ENCODE measurements around the gene ANKRD33B. TPM values are rescaled to one million over a fixed set of nuclear protein-coding genes. Genes with fewer than 3 reads are reported as not detected.

Gene ANKRD33B
- total RNA-seq, 2 experiments from 2014 or later, result 4.4 to 4.8 TPM

DNA sequence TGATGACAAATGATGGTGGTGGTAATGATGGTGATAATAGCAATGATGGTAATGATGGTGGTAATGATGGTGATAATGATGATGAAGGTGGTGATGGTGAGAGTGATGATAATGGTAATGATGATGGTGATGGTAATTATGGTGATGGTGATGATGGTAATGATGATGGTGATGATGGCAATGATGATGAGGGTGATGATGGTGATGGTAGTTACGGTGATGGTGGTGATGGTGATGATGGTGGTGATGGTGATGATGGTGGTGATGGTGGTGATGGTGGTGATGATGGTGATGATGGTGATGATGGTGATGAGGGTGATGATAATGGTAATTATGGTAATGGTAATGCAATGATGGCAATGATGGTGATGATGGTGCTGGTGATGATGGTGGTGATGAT, 106.1 kb downstream of the ANKRD33B start:
- DNase-seq (no peak), ATAC-seq (ENCODE audit: low read depth) (no peak)
- Mint-ChIP-seq H3K4me3 (no peak overlapping the region), H3K27ac (no peak overlapping the region), H3K27me3 (peaks cover 3% of the 10 kb centered on the region), H3K36me3 (no peaks in the 10 kb centered on the region), H3K4me1 (peaks cover 2% of the 10 kb centered on the region), H3K9me3 (no peaks in the 10 kb centered on the region)
- POLR2A ChIA-PET, result no interaction called here

- POLR2A ChIA-PET, result no interaction called here
- DNase-seq, result no peak
- ATAC-seq (ENCODE audit: low read depth), result no peak
- Mint-ChIP-seq H3K27ac (no peak overlapping the region), H3K9me3 (no peaks in the 10 kb centered on the region), H3K27me3 (peaks cover 3% of the 10 kb centered on the region), H3K36me3 (no peaks in the 10 kb centered on the region), H3K4me1 (peaks cover 2% of the 10 kb centered on the region), H3K4me3 (no peak overlapping the region)
These were observed 107.5 kb downstream of the ANKRD33B start for GRCh38 chr5:10671041-10672008.

- ATAC-seq (ENCODE audit: low read depth), result no peak
- Mint-ChIP-seq H3K4me3 (no peak overlapping the region), H3K27ac (no peak overlapping the region), H3K9me3 (peaks cover 2% of the 10 kb centered on the region), H3K4me1 (peaks cover 2% of the 10 kb centered on the region), H3K27me3 (peaks cover 3% of the 10 kb centered on the region), H3K36me3 (peaks cover 6% of the 10 kb centered on the region)
- no peak for DNase-seq
- POLR2A ChIA-PET, result no interaction called here
These were observed 108.5 kb downstream of the ANKRD33B start for GRCh38 chr5:10672146-10673016.

GRCh38 chr5:10673017-10673389, 109.1 kb downstream of the ANKRD33B start:
- peaks cover 2% of the 10 kb centered on the region for H3K4me1 Mint-ChIP-seq
- POLR2A ChIA-PET, result no interaction called here
- peaks cover 3% of the 10 kb centered on the region for H3K27me3 Mint-ChIP-seq
- peaks cover 12% of the 10 kb centered on the region for H3K36me3 Mint-ChIP-seq
- no peak overlapping the region for H3K4me3 Mint-ChIP-seq
- H3K27ac Mint-ChIP-seq, result no peak overlapping the region
- ATAC-seq (ENCODE audit: low read depth) (no peak), DNase-seq (no peak)
- peaks cover 2% of the 10 kb centered on the region for H3K9me3 Mint-ChIP-seq

GRCh38 chr5:10673407-10673806, 109.5 kb downstream of the ANKRD33B start:
- Mint-ChIP-seq H3K27me3 (peaks cover 3% of the 10 kb centered on the region), H3K9me3 (peaks cover 2% of the 10 kb centered on the region), H3K4me1 (peaks cover 2% of the 10 kb centered on the region), H3K36me3 (peaks cover 12% of the 10 kb centered on the region), H3K4me3 (no peak overlapping the region), H3K27ac (no peak overlapping the region)
- POLR2A ChIA-PET, result no interaction called here
- no peak for DNase-seq
- no peak for ATAC-seq (ENCODE audit: low read depth)

DNA sequence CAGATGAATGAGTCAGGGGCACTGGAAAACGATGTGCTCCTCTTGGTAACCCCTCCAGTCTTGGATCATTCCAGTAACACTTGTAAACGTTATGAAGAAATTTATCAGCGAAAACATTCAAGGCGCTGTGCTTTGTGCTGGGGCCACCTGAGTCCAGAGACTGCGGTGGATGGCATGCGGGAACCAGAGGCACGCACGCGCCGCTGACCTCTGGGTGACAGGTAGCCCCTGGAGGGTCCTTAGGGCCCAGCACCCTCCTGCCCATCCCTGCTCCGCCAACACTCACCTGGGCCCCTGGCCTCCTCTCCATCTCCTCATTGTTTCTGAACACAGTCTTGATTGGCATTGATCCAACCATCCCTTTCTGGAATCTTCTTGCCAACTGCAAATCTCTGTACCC, 110.2 kb downstream of the ANKRD33B start:
- Mint-ChIP-seq H3K27ac (no peak overlapping the region), H3K9me3 (peaks cover 2% of the 10 kb centered on the region), H3K4me3 (no peak overlapping the region), H3K27me3 (peaks cover 3% of the 10 kb centered on the region), H3K4me1 (peaks cover 2% of the 10 kb centered on the region), H3K36me3 (peaks cover 12% of the 10 kb centered on the region)
- POLR2A ChIA-PET, result no interaction called here
- no peak for ATAC-seq (ENCODE audit: low read depth)
- no peak for DNase-seq

DNA sequence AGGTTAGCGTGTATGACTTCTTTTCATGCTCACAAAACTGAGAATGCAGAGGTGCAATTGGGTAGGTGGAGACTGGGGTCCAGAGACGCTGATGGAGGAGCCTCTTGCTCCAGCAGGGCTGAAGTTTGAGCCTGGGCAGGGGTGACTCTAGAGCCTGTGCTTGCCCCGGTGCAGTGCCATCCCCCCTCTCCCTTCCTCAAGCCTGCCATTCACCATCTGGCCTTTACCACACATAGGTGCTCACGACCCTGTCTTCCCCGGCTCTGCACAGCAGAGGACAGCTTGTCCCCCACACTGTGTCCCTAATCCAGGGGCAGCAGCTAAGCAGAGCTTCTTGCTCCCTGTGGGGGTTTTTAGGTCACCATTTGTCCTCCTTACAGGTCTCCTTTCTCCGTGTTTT, 110.7 kb downstream of the ANKRD33B start:
- DNase-seq (no peak), ATAC-seq (ENCODE audit: low read depth) (no peak)
- Mint-ChIP-seq H3K27me3 (peaks cover 3% of the 10 kb centered on the region), H3K4me3 (no peak overlapping the region), H3K27ac (no peak overlapping the region), H3K4me1 (peaks cover 2% of the 10 kb centered on the region), H3K9me3 (peaks cover 2% of the 10 kb centered on the region), H3K36me3 (peaks cover 12% of the 10 kb centered on the region)
- POLR2A ChIA-PET, result no interaction called here

DNA sequence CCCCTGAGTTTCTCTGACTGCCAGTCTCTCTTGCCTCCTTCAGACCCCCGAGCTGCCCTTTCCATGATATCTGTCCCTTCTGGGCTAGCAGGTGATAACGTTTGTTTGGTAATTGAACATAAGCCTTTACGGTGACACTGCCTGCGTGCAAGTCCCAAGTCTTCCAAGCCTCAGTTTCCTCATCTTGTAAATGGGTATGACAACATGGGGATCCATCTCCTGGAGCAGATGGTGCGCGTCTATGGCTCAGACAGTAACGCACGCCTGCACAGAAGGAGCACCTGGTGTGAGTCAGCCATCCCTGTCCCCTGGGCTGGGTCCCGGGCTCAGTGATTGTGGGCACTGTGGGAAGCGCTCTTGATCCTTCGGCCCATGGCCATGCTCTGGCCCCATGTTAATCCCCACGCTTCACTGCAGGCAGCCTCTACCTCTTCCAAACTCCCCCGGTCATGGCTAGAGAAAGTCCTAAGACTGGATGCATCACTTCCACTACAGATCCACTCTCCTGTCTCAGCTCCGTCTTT, 111.4 kb downstream of the ANKRD33B start:
- H3K4me3 Mint-ChIP-seq, result no peak overlapping the region
- no peak for ATAC-seq (ENCODE audit: low read depth)
- H3K27ac Mint-ChIP-seq, result no peak overlapping the region

DNA sequence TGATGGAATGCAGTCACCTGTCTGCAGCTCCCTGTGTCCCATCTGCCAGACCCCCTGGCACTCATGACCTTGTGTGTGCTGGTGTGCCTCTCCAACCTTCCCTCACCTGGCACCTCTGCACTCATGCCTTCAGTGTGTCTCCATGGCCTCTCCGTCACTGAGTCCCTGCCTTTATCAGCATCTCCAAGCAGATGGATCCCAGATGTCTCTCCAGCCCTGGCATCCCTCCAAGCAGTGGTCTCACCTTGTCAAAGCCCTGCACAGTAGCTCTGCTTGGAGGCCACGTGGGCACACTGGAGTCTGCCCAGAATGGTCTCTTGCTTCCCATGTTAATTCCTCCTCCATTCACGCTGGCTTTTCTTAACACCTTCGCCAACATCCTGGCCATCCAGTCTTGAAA, 112.4 kb downstream of the ANKRD33B start:
- Mint-ChIP-seq H3K4me3 (no peak overlapping the region), H3K36me3 (peaks cover 18% of the 10 kb centered on the region), H3K9me3 (peaks cover 2% of the 10 kb centered on the region), H3K27me3 (peaks cover 3% of the 10 kb centered on the region), H3K4me1 (no peaks in the 10 kb centered on the region), H3K27ac (no peak overlapping the region)
- ATAC-seq (ENCODE audit: low read depth) (no peak), DNase-seq (no peak)
- POLR2A ChIA-PET, result no interaction called here

More for the DNA sequence above, 111.4 kb downstream of the ANKRD33B start:
- Mint-ChIP-seq H3K36me3 (peaks cover 14% of the 10 kb centered on the region), H3K27me3 (peaks cover 3% of the 10 kb centered on the region), H3K9me3 (peaks cover 2% of the 10 kb centered on the region), H3K4me1 (peaks cover 2% of the 10 kb centered on the region)
- POLR2A ChIA-PET, result no interaction called here
- no peak for DNase-seq

DNA sequence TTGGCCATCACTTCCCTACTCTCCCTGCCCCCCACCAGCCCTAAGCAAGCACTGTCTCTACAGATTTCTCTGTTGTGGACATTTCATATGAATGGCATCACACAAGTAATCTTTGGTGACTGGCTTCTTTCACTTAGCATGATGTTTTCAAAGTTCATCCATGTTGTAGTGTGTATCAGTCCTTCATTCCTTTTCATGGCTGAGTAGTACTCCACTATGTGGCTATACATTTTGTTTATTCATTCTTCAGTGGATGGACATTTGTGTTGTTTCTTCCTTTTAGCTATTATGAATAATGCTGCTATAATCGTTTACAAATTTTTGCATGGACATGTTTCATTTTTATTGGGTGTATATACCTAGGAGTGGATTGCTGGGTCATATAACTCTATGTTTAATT, 113.1 kb downstream of the ANKRD33B start:
- ATAC-seq (ENCODE audit: low read depth), result no peak
- Mint-ChIP-seq H3K27ac (no peak overlapping the region), H3K9me3 (peaks cover 2% of the 10 kb centered on the region), H3K4me3 (no peak overlapping the region), H3K27me3 (peaks cover 3% of the 10 kb centered on the region), H3K36me3 (peaks cover 18% of the 10 kb centered on the region), H3K4me1 (no peaks in the 10 kb centered on the region)
- POLR2A ChIA-PET, result no interaction called here
- DNase-seq, result no peak

- H3K27me3 Mint-ChIP-seq, result no peaks in the 10 kb centered on the region
- H3K9me3 Mint-ChIP-seq, result peaks cover 2% of the 10 kb centered on the region
- H3K4me3 Mint-ChIP-seq, result no peak overlapping the region
- peaks cover 21% of the 10 kb centered on the region for H3K36me3 Mint-ChIP-seq
- no peak overlapping the region for H3K27ac Mint-ChIP-seq
- ATAC-seq (ENCODE audit: low read depth) (no peak), DNase-seq (no peak)
- POLR2A ChIA-PET, result no interaction called here
- no peaks in the 10 kb centered on the region for H3K4me1 Mint-ChIP-seq
These were observed 113.7 kb downstream of the ANKRD33B start for GRCh38 chr5:10677533-10677932.

DNA sequence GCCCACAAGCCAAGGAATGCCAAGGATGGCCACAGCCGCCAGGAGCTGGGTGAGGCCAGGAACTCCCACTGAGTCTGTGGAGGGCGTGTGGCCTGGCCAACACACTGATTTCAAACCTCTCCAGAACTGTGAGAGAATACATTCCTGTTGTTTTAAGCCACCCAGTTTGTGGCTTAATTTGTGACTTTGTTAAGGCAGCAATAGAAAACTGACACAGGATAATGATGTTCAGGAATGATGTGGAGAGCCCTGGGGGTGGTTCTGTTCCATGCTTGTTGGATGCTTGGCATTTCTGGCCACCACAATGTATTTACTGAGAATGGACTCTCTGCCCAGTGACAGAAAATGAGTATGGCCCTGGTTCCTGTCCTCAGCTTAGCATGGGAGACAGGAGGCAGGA, 114.4 kb downstream of the ANKRD33B start:
- Mint-ChIP-seq H3K27me3 (no peaks in the 10 kb centered on the region), H3K36me3 (peaks cover 21% of the 10 kb centered on the region), H3K27ac (no peak overlapping the region), H3K4me1 (no peaks in the 10 kb centered on the region), H3K4me3 (no peak overlapping the region), H3K9me3 (peaks cover 2% of the 10 kb centered on the region)
- POLR2A ChIA-PET, result no interaction called here
- no peak for DNase-seq
- no peak for ATAC-seq (ENCODE audit: low read depth)

DNA sequence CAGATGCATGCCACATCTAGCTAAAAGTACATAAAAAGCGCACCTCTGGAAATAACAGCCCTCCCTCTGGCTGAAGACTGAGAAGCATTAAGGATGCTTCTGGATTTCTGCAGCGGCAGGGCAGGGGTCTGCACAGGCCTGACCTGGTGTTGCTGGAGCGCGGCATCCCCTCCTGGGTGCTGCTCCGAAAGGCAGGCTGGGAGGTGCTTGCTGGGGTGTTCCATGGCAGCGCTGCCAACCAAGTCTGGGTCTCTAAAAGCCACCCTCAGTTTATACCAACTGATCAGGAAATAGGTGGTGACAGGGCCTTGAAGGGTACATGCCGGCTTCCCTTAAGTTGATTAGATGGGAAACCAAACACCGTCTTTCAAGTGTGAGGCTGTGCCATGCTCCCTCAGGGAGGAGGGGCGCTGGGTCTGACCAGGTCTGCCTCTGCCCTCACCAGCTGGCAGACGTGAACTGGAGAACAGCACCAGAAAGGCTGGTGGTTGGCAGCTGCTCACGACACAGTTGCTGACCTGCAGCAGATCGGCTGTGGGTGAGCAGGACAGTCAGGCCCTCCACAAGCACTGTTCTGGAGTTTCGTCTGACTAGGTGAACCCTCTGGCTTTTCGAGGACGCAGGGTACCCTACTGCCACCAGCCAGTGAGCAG, 115.6 kb downstream of the ANKRD33B start:
- H3K27me3 Mint-ChIP-seq, result no peaks in the 10 kb centered on the region
- H3K36me3 Mint-ChIP-seq, result peaks cover 21% of the 10 kb centered on the region
- no peak overlapping the region for H3K27ac Mint-ChIP-seq
- H3K4me1 Mint-ChIP-seq, result no peaks in the 10 kb centered on the region
- H3K9me3 Mint-ChIP-seq, result peaks cover 2% of the 10 kb centered on the region
- DNase-seq, result no peak
- POLR2A ChIA-PET, result interaction anchor here (0.5 kb wide), 1 partner anchor 143 kb away, joined by 4 read pairs; no protein-coding TSS in a partner anchor
- no peak overlapping the region for H3K4me3 Mint-ChIP-seq
- ATAC-seq (ENCODE audit: low read depth), result no peak
